LNCAP (cell line): ENCODE results near the gene EFCAB5.

Experiments used
- CTCF ChIP-seq: fragments of 450-650 bp; IDR thresholded peaks from 2 replicates; pipeline ENCODE4 v1.5.1; 2017; ENCODE audit warnings: mild to moderate bottlenecking

Gene EFCAB5

GRCh38 chr17:29949696-29950095 is 8.3 kb downstream of the EFCAB5 start:
- no peak for TF ChIP-seq CTCF

GRCh38 chr17:29954405-29954804 is 13.0 kb downstream of the EFCAB5 start:
- no peak for TF ChIP-seq CTCF

GRCh38 chr17:29956225-29956624 is 14.8 kb downstream of the EFCAB5 start:
- TF ChIP-seq CTCF, result no peak

- no peak for TF ChIP-seq CTCF
These were observed 17.7 kb downstream of the EFCAB5 start for GRCh38 chr17:29958947-29959657.

- TF ChIP-seq CTCF, result no peak
These were observed 18.4 kb downstream of the EFCAB5 start for GRCh38 chr17:29959658-29960337.

- no peak for TF ChIP-seq CTCF
These were observed 21.2 kb downstream of the EFCAB5 start for GRCh38 chr17:29962656-29963055.

GRCh38 chr17:29968271-29968670 is 26.8 kb downstream of the EFCAB5 start:
- no peak for TF ChIP-seq CTCF
